Lower leg skin (tissue), 4 donors: ENCODE measurements around the gene CIDEB. TPM values are rescaled to one million over a fixed set of nuclear protein-coding genes. Genes with fewer than 3 reads are reported as not detected.

ENCODE experiments used
- DNase-seq, 2 donors: peaks; one replicate each; pipeline ENCODE4 v3.0.0-alpha.2; 2019; ENCODE audit warnings: low spot score in 2 of 2
- H3K4me3 ChIP-seq: fragments of 200-600 bp; sonication (generic); 2 replicates; pipeline ENCODE4 v1.5.1; 2017; ENCODE audit warnings: mild to moderate bottlenecking, low read depth; ENCODE audit not compliant: poor library complexity, severe bottlenecking
- CTCF ChIP-seq, 3 donors: fragments of 450-650 bp; IDR thresholded peaks; one replicate each; pipeline ENCODE4 v1.5.1; 2016; ENCODE audit warnings: antibody characterized with exemption in 3 of 3, mild to moderate bottlenecking in 3 of 3, moderate library complexity in 2 of 3
- POLR2A ChIP-seq, 2 donors: fragments of 450-650 bp; IDR thresholded peaks; one replicate each; pipeline ENCODE4 v1.6.1; 2016 to 2017; ENCODE audit warnings: antibody characterized with exemption in 2 of 2, mild to moderate bottlenecking in 1 of 2, moderate library complexity in 1 of 2
- WGBS, 2 donors: methylation state at CpG; one replicate each; pipeline ENCODE4 v1.1.5; 2018; 5-methylcytosine and 5-hydroxymethylcytosine counted together
- intact Hi-C: fragments of 100-400 bp; cut with DNase I; formaldehyde crosslinking; loops from one replicate; pipeline ENCODE4 v1.15.0; 2023; ENCODE audit warnings: low total_unique reads
- total RNA-seq, 4 donors: library from RNA; depleted of rRNA; stranded (reverse); fragments of >200 nt; gene quantifications; one replicate each; pipeline ENCODE4 v1.1.0, GENCODE V29; 2016

The CIDEB gene
- total RNA-seq, 4 donors from 2014 or later, result 10.6 to 29.8 (median 25.1) TPM

- intact Hi-C loops, result no loop called here
- H3K4me3 ChIP-seq, result peak overlapping the region; percentile 85
- no peak for TF ChIP-seq POLR2A (IDR thresholded peaks at IDR 0.05)
- no peak for TF ChIP-seq CTCF (IDR thresholded peaks at IDR 0.05)
- WGBS, 2 donors, result 31 to 38% methylated on average over 7 of the region's 7 CpGs
- no peak for DNase-seq
These were observed 8.9 kb downstream of the CIDEB start for GRCh38 chr14:24298892-24299254.

GRCh38 chr14:24297190-24297964 is 10.4 kb downstream of the CIDEB start:
- TF ChIP-seq POLR2A (IDR thresholded peaks at IDR 0.05) (no peak), CTCF (IDR thresholded peaks at IDR 0.05) (peak in 1 of 3 donors; percentile 16)
- intact Hi-C loops, result loop anchor here (2.0 kb wide), 1 partner anchor 55 kb away; the partner anchor contains the start of gene TINF2
- DNase-seq, result no peak
- no peak overlapping the region for H3K4me3 ChIP-seq
- WGBS, 2 donors, result 40 to 45% methylated on average over 5 of the region's 5 CpGs

- WGBS, 2 donors, result 50 to 53% methylated on average over 12 of the region's 12 CpGs
- TF ChIP-seq CTCF (IDR thresholded peaks at IDR 0.05) (no peak), POLR2A (IDR thresholded peaks at IDR 0.05) (no peak)
- intact Hi-C loops, result loop anchor here (2.0 kb wide), 1 partner anchor 54 kb away; the partner anchor contains the start of gene TINF2
These were observed 11.2 kb downstream of the CIDEB start for GRCh38 chr14:24296341-24297157.

GRCh38 chr14:24293525-24293924 is 14.3 kb downstream of the CIDEB start:
- no peak for TF ChIP-seq POLR2A (IDR thresholded peaks at IDR 0.05)
- TF ChIP-seq CTCF (IDR thresholded peaks at IDR 0.05), result no peak
- WGBS, 2 donors, result 92 to 94% methylated on average over 2 of the region's 2 CpGs
- DNase-seq, result no peak
- H3K4me3 ChIP-seq, result no peak overlapping the region
- intact Hi-C loops, result no loop called here

More at GRCh38 chr14:24296341-24297157, 11.2 kb downstream of the CIDEB start:
- no peak for DNase-seq
- no peak overlapping the region for H3K4me3 ChIP-seq

- intact Hi-C loops, result no loop called here
- 91 to 93% methylated on average over 11 of the region's 11 CpGs for WGBS, 2 donors
- no peak for DNase-seq
- TF ChIP-seq POLR2A (IDR thresholded peaks at IDR 0.05) (no peak), CTCF (IDR thresholded peaks at IDR 0.05) (no peak)
- H3K4me3 ChIP-seq, result no peak overlapping the region
These were observed 15.5 kb downstream of the CIDEB start for GRCh38 chr14:24292118-24292807.
